Mammary epithelial cell (primary cell): Measurements from ENCODE around the gene PDE4A.

Experiments used
- CTCF ChIP-seq, 2 donors: IDR thresholded peaks in 1 of 2; conservative IDR thresholded peaks in 1 of 2; 2 replicates each; pipeline ENCODE4 v1.5.1; 2011 to 2012; ENCODE audit warnings: inconsistent platforms in 2 of 2, low read length in 2 of 2, mild to moderate bottlenecking in 2 of 2, control low read depth in 1 of 2, low read depth in 1 of 2; ENCODE audit not compliant: insufficient read depth in 1 of 2; ENCODE audit errors: extremely low read depth in 1 of 2
- EZH2 ChIP-seq: IDR thresholded peaks from 2 replicates; pipeline ENCODE4 v1.6.1; 2012; ENCODE audit warnings: low read length, inconsistent platforms, borderline replicate concordance

- TF ChIP-seq CTCF (conservative IDR thresholded peaks at IDR 0.05 in 1 of 2, IDR thresholded peaks at IDR 0.05 in 1 of 2; ENCODE audit: extremely low read depth in 1 of 2, insufficient read depth in 1 of 2, low read depth in 1 of 2, low read length in 2 of 2): no peak
- TF ChIP-seq EZH2: no peak
Observed at GRCh38 chr19:10517760-10518443, 97.6 kb downstream of the PDE4A start.
